Cardiac fibroblast (primary cell): ENCODE results near the gene ACBD3.
"Not testable (repeated sequence)": the region's sequence is repeated elsewhere in the genome, so short reads cannot be mapped to it uniquely, and the experiment has no call there.

Source experiments
- DNase-seq, 2 donors: peaks; one replicate each; pipeline versions ENCODE4 v3.0.0 to v3.0.0-alpha.2; 2010; ENCODE audit warnings: low read depth in 2 of 2
- H3K4me3 ChIP-seq, 2 donors: replicated peaks in 1 of 2; 1 replicate in 1 of 2; 2 replicates in 1 of 2; pipeline ENCODE4 v1.5.1; 2011; ENCODE audit warnings: low read depth in 2 of 2, low read length in 2 of 2, mild to moderate bottlenecking in 2 of 2, moderate library complexity in 1 of 2
- TF ChIP-seq, protein P1 (sequence below): IDR thresholded peaks from one replicate; pipeline ENCODE4 v1.5.1; 2011; ENCODE audit warnings: low read depth, mild to moderate bottlenecking, low read length, inconsistent platforms

Gene ACBD3

DNA sequence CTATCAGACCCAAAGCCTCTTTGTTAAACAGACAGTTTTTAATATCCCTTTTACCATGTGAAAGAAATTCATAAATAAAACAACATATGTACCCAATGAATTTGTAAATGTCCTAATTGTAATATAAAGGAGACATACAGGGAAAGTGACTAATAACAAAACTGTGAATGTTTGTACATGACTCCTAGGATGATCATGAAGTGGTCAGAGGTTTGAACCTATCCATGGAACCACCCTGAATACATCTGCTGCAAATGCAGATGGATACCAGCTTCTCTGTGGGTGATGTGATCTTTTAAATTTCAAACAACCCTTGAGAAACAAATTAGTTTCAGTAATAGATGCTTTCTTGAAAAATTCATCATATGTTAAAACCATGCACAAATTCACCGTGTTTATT lies 16.7 kb upstream of the ACBD3 start:
- no peak overlapping the region for H3K4me3 ChIP-seq
- TF ChIP-seq, protein P1, sequence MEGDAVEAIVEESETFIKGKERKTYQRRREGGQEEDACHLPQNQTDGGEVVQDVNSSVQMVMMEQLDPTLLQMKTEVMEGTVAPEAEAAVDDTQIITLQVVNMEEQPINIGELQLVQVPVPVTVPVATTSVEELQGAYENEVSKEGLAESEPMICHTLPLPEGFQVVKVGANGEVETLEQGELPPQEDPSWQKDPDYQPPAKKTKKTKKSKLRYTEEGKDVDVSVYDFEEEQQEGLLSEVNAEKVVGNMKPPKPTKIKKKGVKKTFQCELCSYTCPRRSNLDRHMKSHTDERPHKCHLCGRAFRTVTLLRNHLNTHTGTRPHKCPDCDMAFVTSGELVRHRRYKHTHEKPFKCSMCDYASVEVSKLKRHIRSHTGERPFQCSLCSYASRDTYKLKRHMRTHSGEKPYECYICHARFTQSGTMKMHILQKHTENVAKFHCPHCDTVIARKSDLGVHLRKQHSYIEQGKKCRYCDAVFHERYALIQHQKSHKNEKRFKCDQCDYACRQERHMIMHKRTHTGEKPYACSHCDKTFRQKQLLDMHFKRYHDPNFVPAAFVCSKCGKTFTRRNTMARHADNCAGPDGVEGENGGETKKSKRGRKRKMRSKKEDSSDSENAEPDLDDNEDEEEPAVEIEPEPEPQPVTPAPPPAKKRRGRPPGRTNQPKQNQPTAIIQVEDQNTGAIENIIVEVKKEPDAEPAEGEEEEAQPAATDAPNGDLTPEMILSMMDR = no peak
- DNase-seq = no peak

DNA sequence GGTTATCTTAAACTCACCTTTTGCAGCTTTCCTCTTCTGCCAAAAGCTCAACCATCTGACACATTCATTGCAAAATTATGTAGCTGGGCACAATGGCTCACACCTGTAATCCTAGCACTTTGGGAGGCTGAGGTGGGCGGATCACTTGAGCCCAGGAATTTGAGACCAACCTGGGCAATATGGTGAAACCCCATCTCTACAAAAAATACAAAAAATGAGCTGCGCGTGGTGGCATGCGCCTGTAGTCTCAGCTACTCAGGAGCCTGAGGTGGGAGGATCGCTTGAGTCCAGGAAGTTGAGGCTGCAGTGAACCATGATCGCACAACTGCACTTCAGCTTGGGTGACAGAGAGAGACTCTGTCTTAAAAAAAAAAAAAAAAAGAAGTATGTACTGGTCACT lies 16.1 kb upstream of the ACBD3 start:
- H3K4me3 ChIP-seq, DNase-seq: not testable (repeated sequence)

DNA sequence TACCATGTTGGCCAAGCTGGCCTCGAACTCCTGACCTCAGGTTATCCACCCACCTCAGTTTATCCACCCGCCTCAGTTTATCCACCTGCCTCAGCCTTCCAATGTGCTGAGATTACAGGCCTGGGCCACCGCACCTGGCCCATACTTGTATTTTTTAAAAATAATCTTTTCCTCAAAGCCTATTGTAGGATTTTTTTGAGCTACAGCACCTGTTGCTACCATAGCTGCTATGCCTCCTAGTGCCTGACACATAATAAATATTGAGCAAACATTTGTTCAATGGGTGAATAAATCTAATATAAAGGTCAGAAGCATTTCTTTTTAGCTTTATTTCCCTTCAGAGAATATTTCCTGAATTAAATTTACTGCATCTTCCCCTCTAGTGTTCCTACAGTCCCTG lies 15.7 kb upstream of the ACBD3 start:
- TF ChIP-seq, protein P1 = no peak
- no peak overlapping the region for H3K4me3 ChIP-seq
- no peak for DNase-seq

DNA sequence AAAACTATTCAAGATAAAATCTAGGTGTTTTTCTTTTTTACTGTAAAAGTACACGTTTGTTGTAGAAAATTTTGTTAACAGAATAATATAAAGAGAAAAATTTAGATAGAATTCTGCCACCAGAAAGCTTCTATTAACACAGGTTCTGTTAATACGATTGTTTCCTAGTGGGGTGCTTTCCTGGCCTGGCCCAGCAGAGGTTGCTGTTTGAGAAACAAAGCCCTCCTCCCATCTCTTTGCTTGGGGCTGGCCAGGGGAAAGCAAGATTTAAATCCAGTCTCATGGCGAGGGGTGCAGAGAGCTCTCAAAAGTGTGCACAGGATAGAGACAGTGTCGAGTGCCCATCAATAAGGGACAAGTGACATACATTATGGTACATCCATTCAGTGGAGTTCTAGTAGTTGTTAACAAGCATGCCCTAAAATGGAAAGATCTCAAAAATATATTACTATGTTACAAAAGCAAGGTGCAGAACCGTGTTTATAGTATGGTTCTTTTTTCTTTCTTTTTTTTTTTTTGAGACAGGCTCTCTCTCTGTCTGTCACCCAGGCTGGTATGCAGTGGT lies 14.6 kb upstream of the ACBD3 start:
- TF ChIP-seq, protein P1 = peak; percentile 49
- peak; percentile 47 to 49 for DNase-seq
- H3K4me3 ChIP-seq = no peak overlapping the region

DNA sequence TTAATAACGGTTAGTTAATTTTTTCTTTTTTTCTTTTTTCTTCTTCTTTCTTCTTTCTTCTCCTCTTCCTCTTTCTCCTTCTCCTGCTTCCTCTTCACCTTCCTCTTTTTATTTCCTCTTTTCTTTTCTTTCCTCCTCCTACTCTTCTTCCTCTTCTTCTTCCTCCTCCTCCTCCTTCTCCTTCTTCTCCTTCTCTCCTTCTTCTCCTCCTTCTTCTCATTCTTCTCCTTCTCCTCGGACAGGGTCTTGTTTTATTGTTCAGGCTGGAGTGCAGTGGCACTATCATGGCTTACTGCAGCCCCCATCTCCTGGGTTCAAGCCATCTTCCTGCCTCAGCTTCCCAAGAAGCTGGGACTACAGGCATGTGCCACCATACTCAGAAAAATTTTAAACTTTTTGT lies 13.4 kb upstream of the ACBD3 start:
- no peak overlapping the region for H3K4me3 ChIP-seq
- no peak for DNase-seq
- TF ChIP-seq, protein P1 = no peak

DNA sequence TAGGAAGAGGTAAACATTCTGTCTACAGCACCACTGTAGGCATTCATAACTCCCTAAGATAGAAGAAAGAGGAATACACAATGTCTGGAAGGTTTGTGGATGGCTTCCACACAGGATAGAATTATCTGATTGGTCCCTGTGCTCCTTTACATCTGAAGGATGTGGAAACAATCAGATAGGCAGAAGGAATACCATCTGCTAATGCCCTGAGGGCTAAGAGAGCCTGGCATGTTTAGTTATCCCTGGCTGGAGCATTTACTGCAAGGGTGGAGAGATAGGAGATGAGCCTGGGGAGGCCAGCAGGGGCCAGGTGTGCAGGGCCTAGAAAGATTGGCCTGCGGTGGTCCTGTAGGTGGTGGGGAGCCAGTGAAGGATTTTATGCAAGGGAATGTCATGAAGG lies 8.6 kb upstream of the ACBD3 start:
- TF ChIP-seq, protein P1 = no peak
- DNase-seq = no peak
- H3K4me3 ChIP-seq = no peak overlapping the region

DNA sequence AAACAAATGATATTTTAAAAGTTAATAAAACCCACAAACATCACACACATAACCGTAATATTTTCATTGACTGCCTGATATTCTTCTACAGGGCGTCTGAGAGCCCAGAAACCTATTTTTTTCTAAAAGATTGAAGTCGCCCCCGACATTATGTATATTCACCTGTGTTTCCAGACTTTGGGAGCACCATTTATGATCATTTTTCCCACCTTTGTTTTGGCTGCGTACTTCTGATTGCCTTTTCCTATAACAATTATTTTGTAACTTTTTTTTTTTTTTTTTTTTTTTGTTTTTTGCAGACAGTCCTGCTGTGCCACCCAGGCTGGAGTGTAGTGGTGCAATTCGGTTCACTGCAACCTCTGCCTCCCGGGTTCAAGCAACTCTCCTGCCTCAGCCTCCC lies 839 bp upstream of the ACBD3 start:
- peak overlapping the region; percentile 88 to 94 for H3K4me3 ChIP-seq
- no peak for DNase-seq
- TF ChIP-seq, protein P1 = no peak

DNA sequence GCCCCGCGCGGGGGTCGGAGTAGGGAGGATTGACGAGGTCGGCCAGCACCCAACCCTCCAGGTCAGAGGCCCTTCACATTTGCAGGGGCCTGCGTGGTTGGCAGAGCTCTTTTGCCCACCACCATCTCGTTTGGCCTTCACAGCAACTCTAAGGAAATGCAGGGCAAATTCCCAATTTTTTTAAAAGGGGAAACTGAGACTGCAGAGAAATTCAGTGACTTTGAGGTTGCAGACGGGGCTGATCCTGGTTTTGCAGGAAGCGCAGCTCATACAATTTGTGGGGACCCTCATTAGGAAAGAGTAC lies 430 bp upstream of the ACBD3 start:
- DNase-seq = no peak
- TF ChIP-seq, protein P1 = no peak
- peak overlapping the region; percentile 88 to 94 for H3K4me3 ChIP-seq
